VCaP (cell line): ENCODE measurements around the gene SLC24A3.

Source experiments
- H3K27ac ChIP-seq: fragments of 450-650 bp; 2 replicates; pipeline ENCODE4 v1.5.1; 2017
- TF ChIP-seq, protein P1 (sequence below): fragments of 450-650 bp; conservative IDR thresholded peaks from 2 replicates; pipeline ENCODE4 v1.5.1; 2017; ENCODE audit warnings: mild to moderate bottlenecking, moderate library complexity

The SLC24A3 gene

DNA sequence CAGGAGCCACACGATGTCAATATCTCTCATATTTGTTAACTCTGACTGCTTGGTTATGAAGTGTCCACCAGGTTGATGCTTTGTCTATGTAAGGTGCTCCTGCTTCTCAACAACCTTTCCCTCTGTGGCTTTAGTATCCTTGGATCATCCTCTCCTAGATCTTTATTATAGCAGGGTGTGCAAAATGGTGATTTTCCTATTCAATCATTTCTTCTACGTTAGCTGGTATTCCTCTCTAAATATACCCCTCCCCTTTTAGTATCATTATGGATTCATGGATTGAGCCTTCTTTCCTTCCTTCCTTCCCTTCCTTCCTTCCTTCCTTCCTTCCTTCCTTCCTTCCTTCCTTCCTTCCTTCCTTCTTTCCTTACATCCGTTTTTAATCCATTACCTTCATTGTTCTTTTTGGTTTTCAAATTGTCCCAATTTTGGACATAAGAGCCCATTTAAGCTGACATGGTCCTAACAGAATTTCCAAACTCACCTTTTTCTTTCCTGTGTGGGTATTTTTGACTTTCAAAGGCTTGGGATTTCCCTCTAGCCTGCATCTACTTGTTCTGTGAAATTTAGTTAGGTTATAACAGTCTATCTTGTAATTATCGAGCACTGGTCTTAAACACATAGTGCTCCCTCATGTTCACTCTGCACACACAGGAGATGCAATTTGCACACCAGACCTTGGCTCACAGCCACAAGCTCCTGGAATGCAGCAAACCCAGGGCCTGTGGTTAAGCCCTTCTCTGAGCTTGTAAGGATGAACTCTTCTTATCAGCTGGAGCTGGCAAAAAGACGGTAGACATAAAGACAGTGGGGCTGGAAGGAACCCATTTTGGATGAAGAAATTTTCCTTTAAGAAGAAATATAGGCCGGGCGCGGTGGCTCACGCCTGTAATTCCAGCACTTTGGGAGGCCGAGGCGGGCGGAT, 109.9 kb downstream of the SLC24A3 start:
- TF ChIP-seq, protein P1, sequence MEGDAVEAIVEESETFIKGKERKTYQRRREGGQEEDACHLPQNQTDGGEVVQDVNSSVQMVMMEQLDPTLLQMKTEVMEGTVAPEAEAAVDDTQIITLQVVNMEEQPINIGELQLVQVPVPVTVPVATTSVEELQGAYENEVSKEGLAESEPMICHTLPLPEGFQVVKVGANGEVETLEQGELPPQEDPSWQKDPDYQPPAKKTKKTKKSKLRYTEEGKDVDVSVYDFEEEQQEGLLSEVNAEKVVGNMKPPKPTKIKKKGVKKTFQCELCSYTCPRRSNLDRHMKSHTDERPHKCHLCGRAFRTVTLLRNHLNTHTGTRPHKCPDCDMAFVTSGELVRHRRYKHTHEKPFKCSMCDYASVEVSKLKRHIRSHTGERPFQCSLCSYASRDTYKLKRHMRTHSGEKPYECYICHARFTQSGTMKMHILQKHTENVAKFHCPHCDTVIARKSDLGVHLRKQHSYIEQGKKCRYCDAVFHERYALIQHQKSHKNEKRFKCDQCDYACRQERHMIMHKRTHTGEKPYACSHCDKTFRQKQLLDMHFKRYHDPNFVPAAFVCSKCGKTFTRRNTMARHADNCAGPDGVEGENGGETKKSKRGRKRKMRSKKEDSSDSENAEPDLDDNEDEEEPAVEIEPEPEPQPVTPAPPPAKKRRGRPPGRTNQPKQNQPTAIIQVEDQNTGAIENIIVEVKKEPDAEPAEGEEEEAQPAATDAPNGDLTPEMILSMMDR, result no peak
- no peak overlapping the region for H3K27ac ChIP-seq

DNA sequence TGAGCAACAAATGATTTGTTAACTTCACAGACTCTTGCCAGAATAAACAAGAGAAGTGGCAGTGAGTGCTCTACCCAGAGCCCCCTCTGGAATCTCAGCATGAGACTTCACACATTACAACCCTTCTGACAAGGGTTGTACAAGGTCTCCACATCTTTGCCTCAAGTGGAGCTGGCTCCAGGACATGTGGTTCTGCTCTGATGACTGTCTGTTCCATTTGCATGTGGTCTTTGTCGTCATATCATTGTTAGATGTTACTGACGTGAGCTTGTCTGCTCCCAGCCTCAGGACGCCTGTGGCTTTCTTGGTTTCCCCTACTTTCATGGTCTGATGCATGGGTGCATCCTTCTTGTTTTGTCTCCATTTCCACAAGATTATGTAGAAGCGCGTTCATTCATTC, 115.0 kb downstream of the SLC24A3 start:
- TF ChIP-seq, protein P1, result no peak
- H3K27ac ChIP-seq, result no peak overlapping the region

DNA sequence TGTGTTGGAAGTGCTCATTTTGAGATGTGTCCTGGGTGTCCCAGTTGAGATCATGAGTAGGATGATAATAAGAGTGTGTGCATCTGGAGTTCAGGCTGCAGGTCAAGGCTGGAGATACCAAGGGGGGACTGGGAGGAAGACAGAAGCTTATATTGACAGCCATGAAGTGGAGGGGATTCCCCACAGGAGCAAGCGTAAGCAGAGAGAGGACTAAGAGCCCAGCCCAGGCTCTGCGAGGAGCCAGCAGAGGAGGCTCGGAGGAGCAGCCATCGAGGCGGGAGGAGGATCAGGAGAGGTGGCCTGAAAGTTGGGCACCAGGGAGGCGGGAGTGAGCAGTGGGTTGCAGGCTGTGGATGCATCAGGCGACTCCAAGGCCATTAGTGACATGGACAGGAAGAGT, 116.2 kb downstream of the SLC24A3 start:
- no peak overlapping the region for H3K27ac ChIP-seq
- TF ChIP-seq, protein P1, result no peak

DNA sequence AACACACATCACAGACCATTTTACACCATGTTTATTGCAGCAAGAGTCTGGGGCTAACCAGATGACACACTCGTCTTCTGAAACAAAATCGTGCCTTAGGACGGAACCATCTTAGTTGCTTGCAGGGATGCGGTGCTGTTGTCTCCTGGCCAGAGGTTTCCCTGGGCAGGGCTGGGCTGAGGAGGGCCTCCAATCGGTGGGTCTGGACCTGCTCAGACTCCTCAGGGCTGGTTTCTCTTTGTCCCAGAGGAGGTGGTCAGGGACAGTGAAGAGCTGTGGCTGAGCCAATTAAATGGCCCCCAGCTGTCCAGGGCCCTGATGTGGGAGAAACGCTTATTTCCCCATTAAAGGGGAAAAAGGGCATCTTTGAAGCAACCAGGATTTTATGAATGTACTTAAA, 117.6 kb downstream of the SLC24A3 start:
- TF ChIP-seq, protein P1, result no peak
- no peak overlapping the region for H3K27ac ChIP-seq

DNA sequence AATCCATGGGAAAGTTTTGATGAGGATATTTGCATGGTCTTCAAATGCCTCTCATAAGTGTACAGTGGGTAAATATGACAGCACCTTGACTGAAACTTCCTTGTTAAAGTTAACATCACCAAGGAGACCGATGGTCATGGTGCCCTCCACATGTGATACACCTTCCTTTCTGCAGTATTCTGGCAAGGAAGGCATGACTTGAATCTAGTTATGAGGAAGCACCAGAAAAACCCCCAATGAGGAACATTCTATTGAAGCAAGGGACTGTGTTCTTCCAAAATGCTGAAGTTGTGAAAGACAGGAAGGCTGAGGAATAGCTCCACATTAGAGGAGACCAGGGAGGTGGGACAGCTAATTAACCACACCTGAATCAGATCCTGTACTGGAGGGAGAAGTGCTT, 118.3 kb downstream of the SLC24A3 start:
- TF ChIP-seq, protein P1, result no peak
- no peak overlapping the region for H3K27ac ChIP-seq

DNA sequence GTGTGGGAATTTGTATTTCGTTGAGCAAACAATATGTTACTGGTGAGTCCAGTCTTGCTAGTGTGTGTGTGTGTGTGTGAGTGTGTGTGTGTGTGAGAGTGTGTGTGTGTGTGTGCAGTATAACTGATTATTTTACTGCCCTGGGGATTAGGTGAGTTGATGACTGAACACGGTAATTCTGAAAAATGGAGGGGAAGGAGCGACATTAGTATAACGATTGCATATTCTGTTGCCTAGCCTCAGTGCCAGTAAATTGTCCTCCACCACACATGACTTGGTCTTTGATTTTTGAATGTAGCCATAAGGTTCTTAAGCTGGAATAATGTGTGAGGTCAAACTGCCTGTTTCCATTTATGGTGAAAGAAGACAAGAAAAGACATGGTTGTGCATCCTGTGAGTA, 121.1 kb downstream of the SLC24A3 start:
- TF ChIP-seq, protein P1, result no peak
- no peak overlapping the region for H3K27ac ChIP-seq

DNA sequence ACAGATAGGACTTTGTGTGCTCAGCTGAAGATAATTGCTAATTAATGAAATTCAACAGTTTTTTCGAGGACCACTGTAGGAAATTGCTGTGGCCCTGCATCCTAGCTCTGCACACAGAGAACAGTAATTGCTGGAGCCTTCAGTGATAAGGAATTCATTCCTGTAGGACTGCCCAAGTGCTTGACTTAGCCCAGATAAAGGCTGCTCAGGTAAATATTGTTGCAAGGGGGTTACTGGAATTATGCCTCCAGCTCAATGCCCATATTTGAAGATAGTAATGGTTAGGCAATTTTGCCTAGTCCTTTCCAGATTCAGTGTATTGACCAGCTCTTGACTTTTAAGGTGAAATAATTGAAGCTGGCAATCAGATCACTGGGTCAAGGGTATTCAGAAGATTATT, 122.9 kb downstream of the SLC24A3 start:
- TF ChIP-seq, protein P1, result no peak

More for the DNA sequence above, 122.9 kb downstream of the SLC24A3 start:
- H3K27ac ChIP-seq, result no peak overlapping the region
